Neural crest cell (in vitro differentiated cells): ENCODE results near the gene BHMT. TPM values are rescaled to one million over a fixed set of nuclear protein-coding genes. Genes with fewer than 3 reads are reported as not detected.
"Not testable (repeated sequence)": the region's sequence is repeated elsewhere in the genome, so short reads cannot be mapped to it uniquely, and the experiment has no call there.

Experiments used
- DNase-seq: peaks from one replicate; pipeline ENCODE4 v3.0.0; 2021; ENCODE audit warnings: low read depth, mixed read lengths, low spot score
- H3K27ac Mint-ChIP-seq: one replicate; pipeline ENCODE4 v1.8.0; 2021; ENCODE audit warnings: mild to moderate bottlenecking, mixed read lengths; ENCODE audit not compliant: unreplicated experiment
- H3K27me3 Mint-ChIP-seq: 2 replicates; pipeline ENCODE4 v1.8.0; 2021; ENCODE audit warnings: low read depth, mild to moderate bottlenecking, mixed read lengths
- H3K36me3 Mint-ChIP-seq: 2 replicates; pipeline ENCODE4 v1.8.0; 2021; ENCODE audit warnings: low read depth, mild to moderate bottlenecking, mixed read lengths
- H3K4me1 Mint-ChIP-seq: 2 replicates; pipeline ENCODE4 v1.8.0; 2021; ENCODE audit warnings: mixed read lengths
- H3K4me3 Mint-ChIP-seq: one replicate; pipeline ENCODE4 v1.8.0; 2021; ENCODE audit warnings: mild to moderate bottlenecking, mixed read lengths
- H3K9me3 Mint-ChIP-seq: 2 replicates; pipeline ENCODE4 v1.8.0; 2021; ENCODE audit warnings: mixed read lengths
- CTCF ChIP-seq: fragments of 200-600 bp; sonication (generic); conservative IDR thresholded peaks from 2 replicates; pipeline ENCODE4 v1.5.0; 2021; ENCODE audit warnings: antibody characterized with exemption, mild to moderate bottlenecking
- total RNA-seq: library from RNA; stranded (reverse); gene quantifications from 2 replicates; pipeline ENCODE4 v1.2.1, GENCODE V29; 2021

Gene BHMT
- total RNA-seq, 1 donor from 2014 or later, result not detected

GRCh38 chr5:79143684-79144379 lies 32.2 kb downstream of the BHMT start:
- no peaks in the 10 kb centered on the region for H3K9me3 Mint-ChIP-seq
- H3K27me3 Mint-ChIP-seq, result peaks cover 6% of the 10 kb centered on the region
- H3K36me3 Mint-ChIP-seq, result no peaks in the 10 kb centered on the region
- DNase-seq, result no peak
- no peaks in the 10 kb centered on the region for H3K4me1 Mint-ChIP-seq
- TF ChIP-seq CTCF, result no peak
- H3K27ac Mint-ChIP-seq, result no peak overlapping the region
- H3K4me3 Mint-ChIP-seq, result no peak overlapping the region

- Mint-ChIP-seq H3K27me3 (peaks cover 3% of the 10 kb centered on the region), H3K4me3 (no peak overlapping the region), H3K4me1 (no peaks in the 10 kb centered on the region), H3K9me3 (no peaks in the 10 kb centered on the region), H3K36me3 (no peaks in the 10 kb centered on the region), H3K27ac (no peak overlapping the region)
- TF ChIP-seq CTCF, result no peak
- DNase-seq, result no peak
Observed at GRCh38 chr5:79147076-79147475, 35.5 kb downstream of the BHMT start.

- Mint-ChIP-seq H3K9me3 (no peaks in the 10 kb centered on the region), H3K27me3 (peaks cover 3% of the 10 kb centered on the region), H3K4me1 (no peaks in the 10 kb centered on the region), H3K27ac (no peak overlapping the region), H3K4me3 (no peak overlapping the region), H3K36me3 (no peaks in the 10 kb centered on the region)
- no peak for DNase-seq
- no peak for TF ChIP-seq CTCF
Observed at GRCh38 chr5:79149433-79149832, 37.8 kb downstream of the BHMT start.

- no peaks in the 10 kb centered on the region for H3K36me3 Mint-ChIP-seq
- H3K4me3 Mint-ChIP-seq, result no peak overlapping the region
- no peaks in the 10 kb centered on the region for H3K4me1 Mint-ChIP-seq
- DNase-seq, result no peak
- no peak for TF ChIP-seq CTCF
- H3K27me3 Mint-ChIP-seq, result no peaks in the 10 kb centered on the region
- H3K27ac Mint-ChIP-seq, result no peak overlapping the region
- H3K9me3 Mint-ChIP-seq, result no peaks in the 10 kb centered on the region
Observed at GRCh38 chr5:79151942-79152671, 40.5 kb downstream of the BHMT start.

- no peak overlapping the region for H3K4me3 Mint-ChIP-seq
- TF ChIP-seq CTCF, result no peak
- H3K36me3 Mint-ChIP-seq, result no peaks in the 10 kb centered on the region
- no peak for DNase-seq
- H3K9me3 Mint-ChIP-seq, result no peaks in the 10 kb centered on the region
- H3K27me3 Mint-ChIP-seq, result no peaks in the 10 kb centered on the region
- no peaks in the 10 kb centered on the region for H3K4me1 Mint-ChIP-seq
- H3K27ac Mint-ChIP-seq, result no peak overlapping the region
Observed at GRCh38 chr5:79157305-79157704, 45.7 kb downstream of the BHMT start.

GRCh38 chr5:79161647-79162046 lies 50.0 kb downstream of the BHMT start:
- H3K36me3 Mint-ChIP-seq, H3K4me1 Mint-ChIP-seq, H3K9me3 Mint-ChIP-seq, H3K27me3 Mint-ChIP-seq, H3K27ac Mint-ChIP-seq, DNase-seq, H3K4me3 Mint-ChIP-seq: not testable (repeated sequence)
